GM04504 (cell line): Measurements from ENCODE around the gene LY6G5B.

ENCODE experiments used
- DNase-seq: peaks from one replicate; pipeline ENCODE4 v3.0.0-alpha.2; 2012; ENCODE audit warnings: low read depth

The LY6G5B gene

DNA sequence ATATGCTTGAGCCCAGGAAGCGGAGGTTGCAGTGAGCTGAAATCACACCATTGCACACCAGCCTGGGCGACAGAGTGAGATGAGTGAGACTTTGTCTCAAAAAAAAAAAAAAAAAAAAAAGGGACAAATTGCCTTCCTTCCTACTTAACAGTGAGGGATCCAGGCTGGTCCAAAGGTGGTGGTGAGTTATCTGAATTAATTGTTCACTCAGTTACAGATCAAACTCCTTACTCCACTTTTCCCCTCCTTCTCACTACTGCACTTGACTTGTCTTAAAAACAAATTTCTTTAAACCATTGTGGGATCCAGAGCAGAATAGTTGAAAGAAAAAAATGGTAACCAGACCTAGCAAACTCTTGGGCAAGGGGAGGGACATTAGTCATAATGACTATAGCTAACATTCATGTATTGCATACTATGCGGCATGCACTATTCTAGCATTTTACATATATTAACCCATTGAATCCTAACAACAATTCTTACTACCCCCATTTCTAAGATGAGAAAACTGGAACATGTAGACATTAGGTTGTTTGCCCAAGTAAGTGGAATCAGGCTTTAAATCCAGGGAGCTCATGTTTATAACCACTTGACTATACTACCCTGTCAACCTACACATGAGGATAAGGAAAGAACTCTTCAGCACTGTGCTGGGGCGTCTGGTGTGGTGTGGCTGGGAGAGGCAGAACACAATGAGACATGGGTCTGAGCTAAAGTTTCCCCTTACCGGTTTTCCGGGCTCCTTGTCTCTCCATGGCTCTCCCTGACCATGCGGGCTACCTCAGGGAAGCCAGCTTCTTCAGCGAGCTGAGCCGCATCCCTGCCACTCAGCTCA, 6.4 kb upstream of the LY6G5B start:
- DNase-seq: no peak

DNA sequence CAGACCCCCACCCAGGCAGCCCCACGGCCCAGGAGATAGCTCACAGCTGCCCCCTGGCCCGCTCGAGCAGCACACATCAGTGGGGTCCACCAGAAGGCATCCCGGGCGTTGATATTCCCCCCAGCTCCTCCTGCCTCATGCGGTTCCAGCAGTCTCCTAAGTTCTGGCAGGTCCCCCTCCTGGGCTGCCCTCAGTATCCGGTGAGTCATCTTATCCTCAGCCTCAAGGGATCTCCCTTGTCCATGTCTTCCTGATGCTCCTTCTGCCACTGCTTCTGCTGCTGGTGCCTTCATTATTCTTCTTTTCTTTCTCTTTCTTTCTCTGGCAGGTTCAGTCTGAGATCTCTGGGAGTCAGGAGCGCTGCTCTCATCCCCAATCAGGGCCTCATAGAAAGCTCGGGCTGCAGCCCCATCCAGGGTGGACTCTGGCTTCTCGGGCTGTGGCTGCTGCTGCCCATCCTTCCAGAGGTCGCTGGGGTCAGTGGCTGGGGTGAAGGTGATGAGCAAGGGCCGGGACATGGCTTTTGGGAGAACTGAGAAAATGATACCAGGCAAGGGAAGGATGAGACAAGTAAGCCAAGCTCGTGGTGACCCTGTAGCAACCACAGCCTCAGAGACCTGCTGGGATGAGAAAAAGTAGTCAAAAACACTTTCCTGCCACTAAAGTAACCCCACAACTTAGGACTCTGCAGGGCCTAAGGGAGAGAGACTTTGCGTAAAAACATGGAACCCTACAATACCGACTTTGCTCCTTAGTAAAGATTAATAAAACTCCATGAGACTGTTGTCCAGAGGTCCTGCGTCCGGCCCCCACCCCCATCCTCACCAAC, 5.6 kb upstream of the LY6G5B start:
- peak; percentile 63 for DNase-seq

DNA sequence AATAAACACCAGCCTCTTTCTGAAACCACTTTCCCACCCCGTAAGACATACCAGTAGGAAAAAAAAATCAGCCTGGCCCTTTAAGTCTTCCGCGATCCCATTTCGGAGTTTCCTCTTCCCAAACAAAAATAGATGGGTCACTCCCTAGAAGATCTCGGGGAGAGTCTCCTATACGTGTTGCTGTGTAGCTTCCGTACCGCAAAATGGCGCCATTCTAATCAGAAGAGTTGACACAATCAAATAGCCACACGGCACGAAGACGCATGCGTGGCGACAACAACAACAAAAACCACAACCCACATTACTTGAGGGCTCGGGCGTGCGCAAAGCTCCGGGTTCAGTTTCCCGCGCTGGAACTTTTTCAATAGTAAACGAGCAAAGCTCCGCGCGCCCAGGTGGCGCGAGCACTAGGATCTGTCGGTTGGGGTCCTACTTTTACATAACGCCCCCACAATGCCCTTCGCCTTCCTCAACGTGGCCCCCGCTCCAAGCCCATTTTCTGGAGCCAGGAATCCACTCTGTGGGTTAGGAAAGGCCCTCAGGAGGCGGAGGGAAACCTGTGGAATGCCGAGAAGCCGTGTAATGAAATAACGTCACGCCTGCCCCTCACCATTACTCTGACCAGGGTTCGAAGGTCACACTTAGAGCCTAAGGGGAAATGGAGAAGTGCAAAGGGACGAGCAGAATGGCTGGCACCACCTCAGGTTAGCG, 4.8 kb upstream of the LY6G5B start, which contains the start of gene GPANK1:
GPANK1 (minus strand) TSS at position 208 of the 711 bp plus-strand sequence. CDS start 519 bp downstream, outside the sequence.
- DNase-seq: peak; percentile 89

DNA sequence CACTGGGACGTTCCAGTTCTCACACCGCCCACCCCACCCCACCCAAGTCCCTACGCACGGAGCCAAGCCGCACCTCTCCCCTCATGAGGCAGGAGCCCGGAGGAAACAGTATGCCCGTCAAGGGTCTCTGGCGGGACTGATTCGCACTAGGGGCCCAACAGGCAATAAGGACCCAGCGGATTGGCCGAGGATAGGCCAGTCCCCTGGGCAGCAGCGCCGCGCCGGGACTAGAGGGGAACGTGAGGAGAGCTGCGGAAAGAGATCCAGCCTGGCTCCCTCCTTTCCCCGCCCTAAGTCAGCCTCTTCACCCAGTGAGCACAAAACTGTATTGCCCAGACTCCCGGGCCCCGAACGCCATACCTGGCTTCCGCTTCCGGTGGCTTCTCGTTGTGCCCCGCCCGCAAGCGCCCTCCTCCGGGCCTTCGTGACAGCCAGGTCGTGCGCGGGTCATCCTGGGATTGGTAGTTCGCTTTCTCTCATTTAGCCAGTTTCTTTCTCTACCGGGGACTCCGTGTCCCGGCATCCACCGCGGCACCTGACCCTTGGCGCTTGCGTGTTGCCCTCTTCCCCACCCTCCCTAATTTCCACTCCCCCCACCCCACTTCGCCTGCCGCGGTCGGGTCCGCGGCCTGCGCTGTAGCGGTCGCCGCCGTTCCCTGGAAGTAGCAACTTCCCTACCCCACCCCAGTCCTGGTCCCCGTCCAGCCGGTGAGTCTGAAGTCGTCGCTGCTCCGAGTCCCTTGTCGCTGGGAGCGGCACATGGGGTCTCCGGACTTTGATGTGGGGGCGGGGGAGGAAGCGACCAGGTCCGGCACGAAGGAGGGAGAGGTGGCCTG, 4.1 kb upstream of the LY6G5B start, which contains the start of gene CSNK2B:
CSNK2B (plus strand) TSS at position 580 of the 836 bp plus-strand sequence. CDS start 752 bp downstream, outside the sequence.
- DNase-seq: peak; percentile 93

DNA sequence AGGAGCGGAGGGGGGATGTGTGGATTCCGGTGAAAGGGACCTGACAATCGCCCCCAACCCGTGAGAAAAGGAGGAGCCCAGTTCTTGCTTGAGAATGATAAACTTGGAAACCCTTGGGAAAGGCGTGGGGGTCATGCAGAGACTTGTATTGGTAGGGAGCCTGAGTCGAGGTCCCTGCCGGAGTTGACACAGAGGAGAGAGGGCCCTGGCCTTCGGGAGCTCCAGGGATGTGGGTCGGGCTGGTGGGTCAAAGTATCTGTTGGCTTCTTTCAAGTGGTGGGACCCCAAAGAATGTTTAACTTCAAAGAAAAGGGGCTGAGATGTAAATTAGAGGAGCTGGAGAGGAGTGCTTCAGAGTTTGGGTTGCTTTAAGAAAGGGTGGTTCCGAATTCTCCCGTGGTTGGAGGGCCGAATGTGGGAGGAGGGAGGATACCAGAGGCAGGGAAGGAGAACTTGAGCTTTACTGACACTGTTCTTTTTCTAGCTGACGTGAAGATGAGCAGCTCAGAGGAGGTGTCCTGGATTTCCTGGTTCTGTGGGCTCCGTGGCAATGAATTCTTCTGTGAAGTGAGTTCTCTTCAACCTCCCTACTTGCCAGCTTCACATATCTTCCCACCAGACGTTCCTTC, 3.3 kb upstream of the LY6G5B start:
- no peak for DNase-seq

DNA sequence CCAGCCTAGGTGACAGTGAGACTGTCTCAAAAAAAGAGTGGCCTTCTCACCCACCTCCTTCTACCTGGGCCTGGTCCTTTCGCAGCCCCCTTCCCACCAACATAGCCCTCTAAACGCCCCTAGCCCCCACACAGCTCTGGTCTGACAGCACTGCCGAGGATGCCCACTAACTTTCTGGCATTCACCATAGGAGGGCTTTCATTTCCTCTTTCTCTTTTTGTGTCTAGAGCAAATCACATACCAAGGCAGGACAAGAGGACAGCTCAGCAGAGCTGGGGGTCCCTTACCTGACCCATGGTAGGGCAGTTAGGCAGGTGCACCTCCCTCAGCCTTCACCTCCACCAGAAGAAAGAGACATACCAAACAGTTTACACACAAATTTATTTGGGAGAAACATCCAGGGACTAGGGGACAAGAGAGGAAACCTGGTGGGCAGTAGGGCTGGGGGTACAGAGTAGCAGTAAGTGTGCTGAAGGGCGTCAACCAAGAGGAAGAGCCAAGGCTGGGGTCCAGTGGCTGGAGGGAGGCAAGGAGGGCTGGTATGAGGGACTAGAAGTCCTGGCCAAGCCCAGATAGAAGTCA, 6.6 kb downstream of the LY6G5B start:
- DNase-seq: no peak

DNA sequence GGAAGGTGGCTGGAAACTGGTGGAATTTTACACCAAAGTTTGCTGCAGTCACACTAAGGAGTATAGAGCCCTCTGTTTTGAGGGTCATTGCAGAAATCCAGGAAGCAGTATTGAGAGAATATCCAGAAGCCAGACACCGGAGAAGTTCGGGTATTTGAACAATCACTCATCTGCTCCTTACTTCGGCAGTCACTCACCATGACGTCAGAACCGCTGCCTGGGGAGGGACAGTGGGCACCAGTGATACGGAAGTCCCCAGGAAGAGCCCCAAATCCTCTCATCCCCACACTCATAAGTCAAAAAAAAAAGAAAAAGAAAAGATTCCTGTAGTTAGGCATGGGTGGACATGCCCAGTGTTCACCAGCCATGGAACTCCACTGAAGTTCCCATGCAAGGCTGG, 7.1 kb downstream of the LY6G5B start:
- no peak for DNase-seq

DNA sequence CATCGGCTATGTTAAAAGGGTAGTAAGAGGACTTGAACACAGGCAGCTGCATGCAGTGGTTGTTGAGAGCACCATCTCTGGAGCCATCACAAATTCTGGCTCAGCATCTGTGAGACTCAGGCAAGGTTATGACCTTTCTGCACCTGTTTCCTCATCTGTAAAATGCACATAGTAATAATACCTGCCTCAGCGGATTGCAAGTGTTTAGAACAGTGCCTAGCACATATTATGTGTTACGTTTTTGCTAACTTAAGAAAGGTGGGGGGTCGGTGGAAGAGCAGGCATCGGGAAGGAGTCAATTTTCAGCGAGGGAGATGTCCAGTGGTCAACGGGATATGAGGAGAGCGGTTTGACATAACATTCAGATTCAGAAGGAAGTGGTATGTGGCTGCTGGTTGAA, 8.2 kb downstream of the LY6G5B start:
- no peak for DNase-seq

DNA sequence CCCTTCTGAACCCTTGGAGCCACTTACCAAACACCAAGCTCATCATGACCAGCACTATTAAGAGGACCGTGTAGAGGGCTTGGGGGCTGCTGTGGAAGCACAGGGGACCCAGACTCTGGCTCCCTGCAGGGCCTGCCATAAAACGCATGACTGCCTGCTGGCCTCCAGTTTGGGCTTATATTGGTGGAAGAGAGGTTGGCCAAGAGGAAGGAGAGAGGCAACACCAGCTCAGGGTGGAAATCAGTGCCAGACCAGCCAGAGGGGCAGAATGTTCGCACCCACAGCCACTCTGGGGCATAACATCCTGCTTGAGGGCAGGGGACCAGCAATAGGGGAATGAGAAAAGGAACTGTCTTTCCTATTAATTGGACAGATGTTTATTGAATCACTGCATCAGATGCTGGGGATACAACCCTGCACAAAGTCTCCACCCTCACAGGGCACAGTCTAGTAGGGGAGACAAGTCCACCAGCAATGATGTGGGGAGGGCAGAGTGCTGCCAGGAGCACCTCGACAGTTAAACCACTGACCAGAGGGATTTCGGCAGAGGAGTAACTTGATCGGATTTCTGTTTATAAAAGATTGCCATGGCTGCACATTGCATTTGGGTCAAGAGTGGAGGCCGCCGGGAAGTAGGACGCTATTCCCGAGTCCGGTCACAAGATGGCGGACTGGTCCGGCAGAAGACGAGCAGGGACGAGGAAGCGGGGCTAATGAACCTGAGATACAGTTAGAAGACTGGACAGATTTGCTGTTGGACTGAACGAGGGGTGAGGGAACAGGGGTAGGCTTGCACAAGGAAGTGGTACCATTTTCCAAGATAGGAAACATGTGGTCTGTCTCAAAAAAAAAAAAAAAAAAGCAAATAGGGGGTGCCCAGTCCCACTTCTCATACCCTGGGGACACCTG, 10.7 kb downstream of the LY6G5B start, which contains the start of gene LY6G5C:
LY6G5C (minus strand) TSS at position 842 of the 909 bp plus-strand sequence; CDS start at position 148, 694 bp downstream.
- DNase-seq: peak; percentile 76

DNA sequence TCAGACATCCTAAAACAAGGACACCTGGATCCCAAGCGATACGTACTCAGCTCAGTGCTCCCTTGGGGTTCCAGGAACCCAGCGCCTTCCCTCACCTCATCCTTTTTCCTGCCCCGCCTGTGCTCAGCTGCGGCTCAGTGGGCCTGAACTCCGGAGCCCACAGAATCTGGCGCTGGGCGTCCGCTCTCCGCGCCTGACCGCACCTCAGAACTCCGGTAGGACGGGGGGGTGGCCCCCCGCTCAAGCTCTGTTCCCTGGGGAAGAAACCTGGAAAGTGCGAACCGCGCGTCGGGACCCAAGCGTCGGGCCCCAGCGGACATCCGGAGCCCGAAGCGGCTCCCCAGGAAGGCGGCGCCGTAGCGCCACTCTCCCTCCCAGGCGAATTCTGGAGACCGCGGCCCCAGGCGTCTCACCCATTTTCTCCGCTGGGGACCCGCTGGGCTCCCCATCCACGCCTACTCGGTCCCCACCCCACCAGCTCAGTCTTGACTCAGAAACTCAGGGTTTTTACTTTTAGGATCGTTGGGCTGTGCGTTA, 11.4 kb downstream of the LY6G5B start:
- DNase-seq: no peak

DNA sequence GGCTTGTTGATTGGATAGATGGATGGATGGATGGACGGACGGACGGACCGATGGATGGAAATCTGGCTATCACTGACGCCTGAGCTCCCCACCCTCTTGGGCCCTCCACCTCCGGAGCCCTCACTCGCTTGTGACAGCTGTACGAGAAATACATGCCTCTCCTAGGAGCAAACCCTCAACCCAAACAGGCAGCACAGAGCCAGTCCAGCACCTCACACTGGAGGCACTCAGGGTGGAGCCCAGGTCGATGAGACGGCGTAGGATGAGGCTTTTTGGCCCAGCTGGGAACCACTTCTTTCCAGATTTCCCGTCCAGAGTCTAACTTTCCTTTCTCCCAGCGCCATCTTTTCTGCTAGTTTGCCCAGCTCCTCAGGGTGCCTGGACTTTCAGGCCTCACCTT, 13.8 kb downstream of the LY6G5B start:
- no peak for DNase-seq

DNA sequence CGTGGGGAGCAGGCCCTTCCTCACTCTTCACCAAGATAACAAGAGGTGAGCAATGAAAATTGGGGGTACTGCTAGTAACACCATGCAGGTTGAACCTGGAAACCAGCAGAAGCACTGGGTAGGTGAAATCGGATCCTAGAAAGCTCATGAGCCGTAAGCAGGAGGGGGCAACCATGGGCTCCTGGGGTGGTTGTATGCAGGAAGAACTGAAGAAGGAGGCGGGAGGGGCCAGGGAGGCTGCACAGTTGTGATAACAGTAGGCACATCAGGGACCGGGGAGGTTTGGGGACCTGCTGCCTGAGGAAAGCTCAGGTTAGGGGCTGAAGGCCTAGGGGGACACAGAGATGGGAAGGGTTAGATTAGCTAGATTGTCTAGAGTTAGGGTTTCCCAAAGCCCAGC, 16.7 kb downstream of the LY6G5B start:
- DNase-seq: no peak

DNA sequence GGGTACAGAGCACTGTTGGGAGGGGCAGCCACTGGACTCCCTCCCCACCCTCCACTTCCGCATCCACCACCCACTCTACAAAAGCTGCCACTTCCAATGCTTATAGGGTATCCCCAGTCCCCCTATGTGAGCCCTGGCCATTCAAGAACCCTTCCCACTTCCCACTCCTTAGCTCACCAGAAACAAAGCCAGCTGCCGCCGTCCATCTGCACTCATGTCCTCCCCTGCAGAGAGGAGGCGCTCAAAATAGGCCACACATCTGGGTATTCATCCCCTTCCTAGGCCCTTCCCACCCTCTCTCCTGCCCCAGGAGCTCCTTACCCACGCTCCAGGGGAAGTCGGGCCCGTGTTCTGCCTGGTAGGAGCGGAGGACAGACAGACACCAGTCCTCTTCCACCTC, 17.5 kb downstream of the LY6G5B start:
- no peak for DNase-seq

DNA sequence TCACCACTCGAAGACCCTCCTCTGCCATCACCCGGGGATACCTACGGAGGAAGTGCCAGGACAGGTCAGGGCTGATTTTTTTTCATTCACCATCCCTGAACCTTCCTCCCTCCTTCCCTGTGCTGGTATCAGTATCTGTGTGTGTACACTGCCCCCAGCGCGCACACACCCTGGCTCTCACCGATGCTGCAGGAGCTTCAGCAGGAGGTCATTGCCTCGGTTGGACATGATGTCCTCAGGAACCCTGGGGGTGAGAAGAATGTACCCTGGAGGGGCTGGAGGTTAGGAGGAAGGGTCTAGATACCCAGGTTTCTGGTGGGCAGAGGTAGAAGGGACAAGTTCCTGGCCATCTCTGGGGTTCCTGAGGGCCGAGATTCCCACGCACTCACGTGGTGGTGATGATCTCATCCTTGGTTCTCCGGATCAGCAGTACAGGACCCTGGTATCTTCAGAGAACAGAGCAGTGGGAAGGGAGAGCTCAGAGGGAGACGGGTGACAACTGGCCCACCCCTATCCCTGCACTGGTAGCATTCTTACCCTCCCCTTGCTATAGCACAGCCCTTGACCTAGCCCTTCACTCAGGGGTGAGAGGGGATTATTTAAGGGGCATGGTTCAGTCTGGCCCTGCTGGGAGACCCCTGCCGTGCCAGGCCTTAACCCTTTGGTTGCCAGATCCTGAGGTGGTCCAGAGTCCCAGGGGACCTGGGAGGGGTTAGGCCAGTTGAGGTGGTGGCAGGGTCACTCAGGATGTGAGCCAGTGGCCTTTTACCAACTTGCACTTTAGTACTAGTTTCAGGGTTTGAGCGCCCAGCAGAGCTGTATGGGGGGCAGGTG, 18.3 kb downstream of the LY6G5B start:
- DNase-seq: no peak

DNA sequence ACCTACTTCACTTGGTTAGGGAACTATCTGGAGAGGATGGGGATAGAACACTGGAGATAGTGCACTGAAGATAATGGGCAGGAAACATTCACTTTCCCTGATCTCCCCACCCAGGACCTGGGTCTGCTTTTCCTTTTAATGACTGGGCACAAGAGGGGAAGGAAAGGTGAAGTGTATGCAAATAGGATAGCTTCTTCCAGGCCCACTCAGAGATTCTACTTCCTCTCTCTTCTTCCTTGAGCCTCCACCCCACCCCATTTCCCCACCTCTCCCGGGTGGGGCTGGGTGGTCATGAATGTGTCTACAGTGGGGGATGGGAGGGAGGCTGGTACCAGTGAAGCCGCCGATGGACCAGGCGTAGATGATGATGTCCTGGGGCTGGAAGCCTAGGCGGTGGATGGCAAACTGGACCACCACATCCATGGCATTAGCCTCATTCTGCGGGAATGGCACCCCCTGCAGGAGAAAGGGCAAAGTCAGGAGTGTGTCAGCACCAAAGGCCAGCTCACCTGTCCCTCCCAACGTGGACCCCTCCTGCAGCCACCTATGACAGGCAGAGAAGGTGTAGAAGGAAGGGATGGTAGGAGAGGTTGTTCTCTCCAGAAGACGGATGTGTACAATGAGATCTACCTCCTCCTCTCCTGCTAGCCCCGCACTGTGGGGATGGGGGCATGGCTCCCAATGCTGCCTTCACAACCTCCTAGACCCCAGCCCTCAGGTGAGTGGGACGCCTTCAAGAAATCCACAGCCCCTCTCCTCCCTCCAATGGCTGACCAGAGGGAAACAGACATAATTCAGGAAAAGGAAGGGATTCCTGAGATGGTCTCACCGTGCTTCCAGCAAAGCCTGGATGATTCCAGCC, 19.7 kb downstream of the LY6G5B start:
- no peak for DNase-seq

DNA sequence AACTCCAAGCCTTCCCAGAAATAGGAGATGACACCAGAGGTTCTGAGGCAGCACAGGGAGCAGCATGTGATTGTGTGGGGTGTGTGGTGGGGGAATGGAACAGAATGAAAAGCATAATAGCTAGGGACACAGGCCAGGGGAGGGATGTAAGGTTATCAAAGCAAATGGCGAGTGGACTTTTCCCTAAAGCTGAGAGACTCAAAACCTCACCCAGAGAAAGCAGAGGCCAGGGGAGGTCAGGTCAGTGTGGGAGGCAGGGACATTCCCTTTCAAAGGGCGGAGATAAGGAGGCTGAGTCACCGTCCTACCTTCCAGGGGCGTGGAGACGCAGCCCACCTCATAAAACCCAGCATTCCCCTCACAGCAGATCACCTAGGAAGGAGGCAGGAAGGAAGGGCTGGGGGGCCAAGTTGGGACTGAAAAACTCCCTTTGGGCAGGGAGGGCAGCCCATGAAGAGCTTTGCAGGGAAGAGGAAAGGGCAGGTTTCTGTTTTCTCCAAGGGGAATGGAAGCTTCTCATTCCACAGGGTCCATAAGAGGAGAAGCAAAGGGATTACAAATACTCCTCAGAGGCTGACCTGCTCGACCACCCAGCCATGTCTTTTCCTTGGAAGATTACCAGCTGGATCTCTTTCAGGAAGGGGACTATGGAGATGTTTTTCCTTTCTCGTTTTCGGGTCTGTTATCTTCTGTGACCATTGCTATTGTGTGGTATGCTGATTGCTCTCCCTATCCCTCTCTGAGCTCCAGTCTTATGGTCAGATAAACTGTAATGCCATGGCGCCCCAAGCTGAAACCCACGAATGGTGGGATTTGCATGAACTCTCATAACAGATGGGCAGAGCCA, 20.7 kb downstream of the LY6G5B start:
- no peak for DNase-seq
